GM19193 (cell line): Measurements from ENCODE around the gene CCDC6.

Experiments used
- POLR2A ChIP-seq: IDR thresholded peaks from 4 replicates; pipeline ENCODE4 v1.6.1; 2011; ENCODE audit not compliant: insufficient read depth, insufficient read length; ENCODE audit errors: extremely low read depth

Gene CCDC6

DNA sequence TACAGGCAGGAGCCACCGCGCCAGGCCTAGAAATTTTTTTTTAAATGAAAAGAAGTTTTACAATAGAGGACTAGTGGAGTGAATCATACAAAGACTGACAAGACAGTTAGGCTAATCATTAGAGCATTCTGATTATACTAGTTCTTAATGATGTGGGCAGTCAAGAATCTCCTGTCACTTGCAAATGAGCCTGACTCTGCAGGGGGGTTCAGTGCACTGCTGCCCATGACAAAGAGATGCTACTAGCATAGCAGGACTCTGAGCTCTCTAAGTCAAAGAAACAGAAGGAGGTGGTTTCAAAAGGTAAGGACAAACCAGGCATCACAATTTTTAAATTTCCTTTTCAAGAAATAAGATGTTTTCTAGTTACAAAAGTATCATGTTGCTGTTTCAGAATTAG, 59.0 kb downstream of the CCDC6 start:
- TF ChIP-seq POLR2A, result no peak

GRCh38 chr10:59844436-59844835, 61.9 kb downstream of the CCDC6 start:
- TF ChIP-seq POLR2A, result no peak

GRCh38 chr10:59843748-59844147, 62.6 kb downstream of the CCDC6 start:
- TF ChIP-seq POLR2A, result no peak

DNA sequence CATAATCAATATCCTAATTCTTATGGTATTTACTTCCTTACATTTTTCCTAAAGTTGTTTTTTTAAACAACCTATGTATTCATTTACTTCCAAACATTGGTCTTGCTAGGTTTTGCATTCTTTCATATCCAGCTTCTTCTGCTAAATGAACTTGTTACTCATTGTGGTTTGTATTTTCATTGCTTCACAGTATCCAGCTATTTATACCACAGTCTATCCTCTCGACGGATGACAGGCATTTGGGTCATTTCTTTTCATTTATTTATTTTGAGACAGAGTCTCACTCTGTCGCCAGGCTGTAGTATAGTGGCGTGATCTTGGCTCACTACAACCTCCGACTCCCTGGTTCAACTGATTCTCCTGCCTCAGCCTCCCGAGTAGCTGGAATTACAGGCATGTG, 66.8 kb downstream of the CCDC6 start:
- TF ChIP-seq POLR2A, result no peak

DNA sequence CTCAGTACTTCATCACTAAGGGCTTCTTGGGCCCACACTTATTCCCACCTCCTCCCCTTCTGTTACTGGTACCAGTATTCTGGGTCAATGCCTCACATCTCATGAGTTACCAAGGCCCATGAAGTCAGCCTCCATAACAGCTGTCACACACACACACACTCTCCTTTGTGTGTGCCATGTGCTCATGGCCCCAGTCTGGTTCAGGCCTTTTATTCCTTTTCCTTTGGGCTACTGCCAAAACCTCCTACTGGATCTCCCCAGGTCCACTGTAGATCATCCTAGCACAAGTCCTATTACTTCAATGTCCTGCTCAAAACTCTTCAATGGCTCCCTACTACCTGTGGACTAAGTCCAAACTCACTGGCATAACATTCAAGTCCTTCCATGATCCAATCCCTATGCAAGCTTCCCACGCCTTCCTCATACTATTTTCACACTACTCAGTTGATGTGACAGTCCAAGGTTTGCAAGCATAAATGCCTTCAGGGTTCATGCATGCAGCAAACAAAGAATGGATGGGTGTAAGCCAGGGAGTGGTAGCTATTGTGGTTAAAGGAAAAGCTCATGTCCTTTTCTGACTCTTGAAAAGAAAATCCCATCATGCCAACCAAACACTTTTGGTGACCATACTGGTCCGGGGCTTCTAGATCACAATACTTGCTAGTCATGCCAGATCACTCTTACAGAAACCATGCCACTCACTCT, 68.1 kb downstream of the CCDC6 start:
- no peak for TF ChIP-seq POLR2A

DNA sequence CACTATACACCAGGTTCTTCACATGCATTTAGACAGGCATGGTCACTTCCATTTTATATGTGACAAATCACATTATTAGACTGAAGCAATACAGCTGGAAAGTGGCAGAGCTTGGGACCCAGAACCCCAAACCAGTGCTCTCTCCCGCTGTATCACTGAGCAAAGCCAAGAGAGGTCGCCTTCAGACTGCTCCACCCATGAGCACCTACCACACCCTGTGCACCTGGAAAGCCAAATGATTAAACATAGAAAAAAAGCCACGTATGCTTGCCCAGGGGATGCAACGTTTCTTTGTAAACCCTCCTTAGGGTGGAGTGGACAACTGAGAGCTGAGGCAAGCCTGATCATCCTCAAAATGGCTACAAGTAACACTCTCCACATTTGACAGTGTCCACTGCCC, 72.5 kb downstream of the CCDC6 start:
- TF ChIP-seq POLR2A, result no peak

GRCh38 chr10:59832506-59832905, 73.8 kb downstream of the CCDC6 start:
- TF ChIP-seq POLR2A, result no peak

DNA sequence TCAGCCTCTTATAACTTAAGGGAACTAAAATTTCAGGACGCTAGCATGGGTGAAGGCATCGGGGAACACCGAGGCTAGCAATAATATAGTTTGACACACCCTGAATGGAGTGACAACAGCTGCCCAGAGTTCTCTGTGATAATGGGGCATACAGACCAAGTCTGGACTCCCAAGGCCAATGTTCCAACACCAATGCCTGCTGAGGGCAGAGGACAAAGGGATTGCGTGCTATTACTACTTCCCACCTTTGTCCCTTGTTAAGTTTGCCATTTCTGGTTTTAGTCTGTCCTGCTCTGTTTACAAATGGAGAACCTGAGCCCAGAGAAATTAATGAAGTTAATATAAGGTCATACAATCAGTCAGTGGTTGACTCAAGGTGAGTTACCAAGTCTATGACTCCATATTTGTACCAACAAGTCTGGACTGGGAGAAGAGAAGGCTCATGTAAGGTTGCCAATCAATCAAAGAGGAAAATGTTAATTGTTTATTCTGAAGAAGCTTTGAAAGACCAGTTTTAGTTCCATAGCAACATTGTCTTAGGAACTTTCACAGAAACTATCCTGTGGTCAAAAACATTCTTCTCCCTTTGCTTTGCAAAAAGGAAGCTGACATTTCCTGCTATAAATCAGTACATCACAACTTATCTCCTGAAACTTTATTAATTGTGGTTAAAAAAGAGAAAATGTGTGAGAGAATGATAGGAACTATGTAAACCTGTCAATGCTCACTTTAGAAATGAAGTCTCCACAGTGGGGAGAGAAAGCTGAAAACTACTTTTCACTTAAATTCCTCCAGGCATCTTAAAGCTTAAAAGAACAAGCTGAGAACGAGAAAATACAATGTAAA, 74.5 kb downstream of the CCDC6 start:
- TF ChIP-seq POLR2A, result no peak

GRCh38 chr10:59830601-59831259, 75.6 kb downstream of the CCDC6 start:
- no peak for TF ChIP-seq POLR2A

- TF ChIP-seq POLR2A, result no peak
Measured at GRCh38 chr10:59829601-59830000, 76.8 kb downstream of the CCDC6 start.

- TF ChIP-seq POLR2A, result no peak
Measured at GRCh38 chr10:59829024-59829423, 77.3 kb downstream of the CCDC6 start.

GRCh38 chr10:59825932-59826331, 80.4 kb downstream of the CCDC6 start:
- no peak for TF ChIP-seq POLR2A

- TF ChIP-seq POLR2A, result no peak
Measured at GRCh38 chr10:59823751-59824150, 82.6 kb downstream of the CCDC6 start.

GRCh38 chr10:59823111-59823510, 83.2 kb downstream of the CCDC6 start:
- no peak for TF ChIP-seq POLR2A

DNA sequence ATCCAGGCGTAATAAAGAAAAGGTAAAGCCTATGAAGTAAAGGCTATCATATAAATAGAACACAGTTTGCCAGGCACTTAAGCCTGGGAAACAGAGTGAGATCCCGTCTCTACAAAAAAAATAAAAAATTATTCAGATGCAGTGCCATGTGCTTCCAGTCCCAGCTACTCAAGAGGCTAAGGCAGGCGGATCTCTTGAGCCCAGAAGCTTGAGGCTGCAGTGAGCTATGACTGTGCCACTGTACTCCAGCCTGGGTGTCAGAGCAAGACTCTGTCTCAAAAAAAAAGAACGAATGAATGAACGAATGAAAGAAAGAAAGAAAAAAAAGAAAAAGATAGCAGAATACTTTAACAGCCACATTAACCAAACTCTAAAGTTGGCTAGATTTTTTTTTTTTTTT, 85.9 kb downstream of the CCDC6 start:
- TF ChIP-seq POLR2A, result no peak

GRCh38 chr10:59819683-59820082, 86.7 kb downstream of the CCDC6 start:
- TF ChIP-seq POLR2A, result no peak
